Renal pelvis (tissue), 4 donors: ENCODE data around the gene POLR2C. TPM values are rescaled to one million over a fixed set of nuclear protein-coding genes. Genes with fewer than 3 reads are reported as not detected.
"Not testable (repeated sequence)": the region's sequence is repeated elsewhere in the genome, so short reads cannot be mapped to it uniquely, and the experiment has no call there.

Experiments
- DNase-seq: peaks from one replicate; pipeline ENCODE4 v3.0.0-alpha.2; 2013
- polyA plus RNA-seq, 3 donors: library from polyadenylated mRNA; unstranded; fragments of 120-200 nt; gene quantifications; one replicate each; pipeline ENCODE4 v1.2.1, GENCODE V29; 2013; ENCODE audit not compliant: insufficient read length in 3 of 3

POLR2C gene
- polyA plus RNA-seq, 3 donors: 84.1 to 87.3 (median 86.4) TPM

- not testable (repeated sequence) for DNase-seq
Observed at GRCh38 chr16:57499941-57500340, 37.5 kb downstream of the POLR2C start.

DNA sequence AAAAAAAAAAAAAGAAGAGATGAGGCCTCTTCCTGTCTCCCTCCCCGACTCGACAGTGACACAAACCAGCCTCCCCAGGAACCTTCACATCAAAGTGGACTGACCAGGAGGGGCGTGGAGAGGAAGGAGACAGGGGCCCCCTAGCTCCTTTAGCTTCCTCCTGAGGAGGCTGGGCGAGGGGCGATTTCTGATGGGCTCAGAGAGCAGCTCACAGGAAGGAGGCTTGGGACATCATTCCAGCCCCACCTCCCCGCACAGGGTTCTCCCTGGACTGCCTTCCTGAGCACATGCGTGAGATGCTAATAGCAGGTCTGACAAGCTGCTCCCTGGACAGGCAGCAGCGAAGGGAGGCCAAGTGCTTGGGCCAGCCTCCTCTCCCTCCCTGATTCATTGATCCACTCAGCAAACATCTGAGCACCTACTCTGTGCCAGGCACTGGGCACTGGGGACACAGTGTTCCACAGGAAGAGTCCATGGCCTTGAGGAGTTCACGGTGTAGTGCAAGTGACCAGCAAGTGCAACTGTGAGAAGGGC lies 38.2 kb downstream of the POLR2C start:
- DNase-seq: no peak

GRCh38 chr16:57501492-57501891 lies 39.0 kb downstream of the POLR2C start:
- DNase-seq: no peak

GRCh38 chr16:57502048-57502775 lies 39.7 kb downstream of the POLR2C start:
- no peak for DNase-seq

- no peak for DNase-seq
Observed at GRCh38 chr16:57503366-57503765, 40.9 kb downstream of the POLR2C start.

GRCh38 chr16:57504001-57504400 lies 41.5 kb downstream of the POLR2C start:
- no peak for DNase-seq

GRCh38 chr16:57504491-57504890 lies 42.0 kb downstream of the POLR2C start:
- no peak for DNase-seq

DNA sequence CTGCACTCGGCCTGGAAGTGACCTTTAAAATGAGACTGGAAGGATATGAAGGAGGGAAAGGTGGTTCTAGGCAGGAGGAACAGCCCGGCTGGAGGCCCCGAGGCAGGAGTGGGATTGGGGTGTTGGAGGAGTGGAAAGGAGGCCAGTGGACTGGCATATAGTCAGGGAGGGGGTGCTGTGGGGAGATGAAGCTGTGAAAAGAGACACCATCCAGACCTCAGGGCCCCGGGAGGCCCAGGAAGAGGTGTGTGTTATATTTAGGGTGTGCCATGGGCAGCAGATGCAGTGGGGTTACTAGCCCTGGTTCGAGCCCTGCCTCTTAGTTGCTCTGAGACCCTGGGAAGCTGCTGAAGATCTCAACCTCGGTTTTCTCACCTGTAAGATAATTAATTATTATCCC lies 42.7 kb downstream of the POLR2C start:
- no peak for DNase-seq

- DNase-seq: no peak
Observed at GRCh38 chr16:57507136-57508034, 44.9 kb downstream of the POLR2C start.

- DNase-seq: no peak
Observed at GRCh38 chr16:57508035-57508425, 45.6 kb downstream of the POLR2C start.

GRCh38 chr16:57509231-57509923 lies 46.9 kb downstream of the POLR2C start:
- DNase-seq: no peak

DNA sequence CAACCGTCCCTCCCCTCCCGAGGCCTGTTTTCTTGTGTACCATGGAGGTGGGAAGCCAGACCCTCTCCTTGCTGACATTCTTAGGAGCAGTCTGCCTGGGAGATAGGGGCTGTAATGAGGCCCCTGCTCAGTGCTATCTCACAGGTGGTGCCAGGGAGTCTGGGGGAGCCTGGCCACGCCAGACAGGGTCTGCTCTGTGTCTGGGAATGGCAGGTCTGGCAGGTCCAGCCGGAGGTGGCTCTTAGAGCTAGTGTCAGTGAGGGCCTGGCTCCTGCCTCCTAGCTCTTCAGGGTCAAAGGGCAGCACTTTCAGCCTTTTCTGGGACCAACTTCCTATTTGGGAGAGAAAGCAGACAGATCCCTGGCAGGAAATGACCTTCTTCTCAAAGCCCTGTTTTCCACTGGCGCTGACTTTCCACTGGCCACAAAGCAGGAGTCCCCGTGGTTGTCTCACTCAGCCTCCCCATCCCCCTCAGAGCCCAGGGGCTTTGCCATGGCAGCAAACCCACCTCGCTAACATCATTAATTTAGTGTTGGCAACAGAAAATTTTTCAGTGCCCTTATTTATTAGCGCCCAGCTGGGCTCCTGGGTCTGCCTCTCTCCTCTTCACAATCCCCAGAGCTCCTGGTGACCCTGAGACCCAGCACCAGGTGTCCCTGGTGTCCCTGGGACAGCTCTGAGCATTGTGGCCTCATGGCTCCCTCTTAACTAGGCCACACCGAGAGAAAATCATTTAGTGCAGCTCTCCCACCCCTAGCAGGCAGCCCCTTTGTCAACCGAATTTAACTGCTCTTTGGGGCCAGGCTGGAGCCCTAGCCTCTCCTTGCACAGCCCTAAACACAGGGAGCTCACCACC lies 47.8 kb downstream of the POLR2C start:
- DNase-seq: no peak

DNA sequence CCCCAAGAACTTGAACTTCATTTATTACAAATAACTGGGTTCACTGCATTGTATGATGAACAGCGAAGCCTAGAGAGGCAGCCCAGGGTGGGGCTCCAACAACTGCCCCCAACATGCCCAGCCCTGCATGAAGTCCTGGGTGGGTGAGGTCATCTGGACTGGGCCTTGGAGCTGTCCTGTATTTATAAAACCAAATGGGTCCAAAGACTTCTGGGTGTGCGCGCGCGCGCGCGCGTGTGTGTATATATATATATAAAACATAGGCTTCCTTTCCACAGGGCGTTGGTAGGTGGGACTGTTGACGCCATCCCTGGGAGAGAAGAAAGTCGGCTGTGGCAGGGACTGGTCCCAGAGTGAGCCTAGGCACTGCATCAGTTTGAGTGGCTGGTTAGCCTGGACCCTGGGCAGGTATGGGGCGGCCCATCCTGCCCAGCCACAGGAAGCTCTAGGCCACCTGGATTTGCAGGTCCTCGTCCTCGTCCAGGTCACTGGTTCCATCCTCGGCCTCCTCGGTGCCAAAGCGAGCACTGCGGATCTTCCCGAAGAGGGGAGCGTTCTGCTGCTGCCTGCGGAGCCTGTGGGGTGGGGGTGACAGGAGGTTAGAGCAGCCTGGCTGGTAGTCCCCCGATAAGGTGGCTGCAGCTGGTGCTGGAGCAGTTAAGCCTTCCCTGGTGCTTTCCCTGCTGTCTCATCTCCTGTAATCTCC lies 50.0 kb downstream of the POLR2C start:
- no peak for DNase-seq

GRCh38 chr16:57513371-57514102 lies 51.1 kb downstream of the POLR2C start:
- DNase-seq: peak; percentile 93

GRCh38 chr16:57514371-57514770 lies 51.9 kb downstream of the POLR2C start:
- DNase-seq: no peak

DNA sequence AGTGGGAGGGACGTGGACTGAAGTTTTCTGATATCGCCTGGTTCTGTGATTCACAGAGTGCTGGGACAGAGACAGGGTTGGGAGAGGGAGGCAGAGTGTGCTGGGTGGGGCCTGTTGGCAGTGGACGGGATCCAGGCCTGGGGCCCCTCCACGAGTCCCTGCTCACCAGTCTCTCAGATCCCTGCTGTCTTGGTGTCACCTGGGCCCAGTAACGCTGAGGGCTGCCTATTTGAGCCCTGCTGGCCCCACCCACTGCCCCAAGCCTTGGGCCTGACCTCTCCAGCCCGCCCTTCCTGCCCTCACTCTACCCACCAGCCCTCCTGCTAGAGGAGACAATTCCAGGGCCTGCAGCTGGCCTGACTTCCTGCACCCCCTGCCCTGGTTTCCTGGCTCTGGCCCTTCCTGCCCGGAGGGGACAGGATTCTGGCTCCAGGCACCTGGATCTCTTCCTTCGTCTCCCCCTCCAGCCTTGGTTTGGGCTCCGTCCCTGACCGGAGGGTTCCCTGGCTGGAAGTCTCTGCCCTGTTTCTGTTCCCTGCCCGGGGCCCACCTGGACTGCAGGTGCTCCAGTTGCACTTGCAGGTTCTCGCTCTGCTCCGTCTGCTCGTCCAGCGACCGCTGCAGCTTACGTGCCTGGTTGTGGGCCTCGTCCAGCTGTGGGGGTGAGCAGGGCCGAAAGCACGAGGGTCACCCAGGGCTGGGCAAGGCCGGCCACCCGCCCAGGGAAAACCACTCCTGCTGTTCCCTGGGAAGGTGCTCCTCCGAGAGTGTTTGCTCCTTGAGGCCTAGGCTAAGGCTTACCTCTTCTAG lies 52.5 kb downstream of the POLR2C start:
- DNase-seq: no peak

GRCh38 chr16:57516176-57516725 lies 53.8 kb downstream of the POLR2C start:
- no peak for DNase-seq

DNA sequence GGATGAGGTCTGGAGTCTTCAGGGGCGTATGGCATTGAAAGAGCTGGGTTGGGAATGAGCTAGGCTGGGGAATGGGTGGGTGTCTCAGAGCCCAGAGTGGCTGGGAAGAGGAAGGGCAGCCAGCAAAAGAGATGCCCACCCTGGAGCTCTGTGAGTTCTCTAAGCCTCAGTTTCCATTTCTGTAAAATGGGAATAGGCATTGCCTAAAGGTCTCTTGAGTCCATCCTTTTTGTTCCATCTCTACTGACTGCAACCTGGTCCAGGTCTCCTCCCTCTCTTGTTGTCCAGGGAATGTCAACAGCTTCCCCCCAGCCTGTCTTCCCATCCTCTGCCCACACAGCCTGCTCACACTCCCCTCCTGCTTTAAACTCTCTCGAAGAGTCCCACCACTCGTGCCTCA lies 54.3 kb downstream of the POLR2C start:
- no peak for DNase-seq
